K562 (cell line): ENCODE measurements around the gene RALGAPB. TPM values are rescaled to one million over a fixed set of nuclear protein-coding genes. Genes with fewer than 3 reads are reported as not detected.

ENCODE experiments used
- COPS2 ChIP-seq: fragments of 450-650 bp; conservative IDR thresholded peaks from 2 replicates; pipeline ENCODE4 v1.6.1; 2016; ENCODE audit warnings: mild to moderate bottlenecking, moderate library complexity
- CUX1 ChIP-seq: fragments of 200-800 bp; sonication (Bioruptor generic); IDR thresholded peaks from 2 replicates; pipeline ENCODE4 v1.6.1; 2016; ENCODE audit warnings: missing genetic modification characterization, missing compliant biosample characterization
- DACH1 ChIP-seq: fragments of 450-650 bp; IDR thresholded peaks from 2 replicates; pipeline ENCODE4 v1.6.1; 2018; ENCODE audit not compliant: partially characterized antibody
- ELF1 ChIP-seq: fragments of 200-800 bp; sonication (Bioruptor generic); IDR thresholded peaks from 2 replicates; pipeline ENCODE4 v1.6.1; 2016; ENCODE audit warnings: missing genetic modification characterization, missing compliant biosample characterization
- FUS ChIP-seq: fragments of 200-400 bp; formaldehyde crosslinking; optimal IDR thresholded peaks from 2 replicates; pipeline ENCODE3; 2017; ENCODE audit warnings: low read depth, low read length
- HNRNPK ChIP-seq: fragments of 200-400 bp; formaldehyde crosslinking; IDR thresholded peaks from one replicate; pipeline ENCODE4 v1.6.1; 2018; ENCODE audit warnings: mild to moderate bottlenecking, low read depth, low read length; ENCODE audit not compliant: poor library complexity, severe bottlenecking
- MLX ChIP-seq, 2 experiments: fragments of 450-650 bp in 1 of 2; sonication (generic) in 1 of 2; formaldehyde crosslinking; conservative IDR thresholded peaks; 2 replicates each; pipeline versions ENCODE4 v1.4.0 to v1.8.1; 2020 to 2022; ENCODE audit warnings: mild to moderate bottlenecking in 1 of 2, missing genetic modification reagents in 1 of 2
- NFE2L1 ChIP-seq: fragments of 450-650 bp; IDR thresholded peaks from 2 replicates; pipeline ENCODE4 v1.6.1; 2016; ENCODE audit warnings: missing genetic modification characterization, low read depth, mild to moderate bottlenecking, missing compliant biosample characterization, moderate library complexity, borderline replicate concordance
- RB1 ChIP-seq: fragments of 450-650 bp; IDR thresholded peaks from 2 replicates; pipeline ENCODE4 v1.6.1; 2017; ENCODE audit warnings: low read depth, mild to moderate bottlenecking
- RBM15 ChIP-seq: fragments of 200-400 bp; formaldehyde crosslinking; IDR thresholded peaks from 2 replicates; pipeline ENCODE4 v1.6.1; 2018; ENCODE audit warnings: mild to moderate bottlenecking, low read length, moderate library complexity; ENCODE audit not compliant: insufficient read depth
- SIX5 ChIP-seq, 2 experiments: IDR thresholded peaks; 2 replicates each; pipeline ENCODE4 v1.6.1; 2011; ENCODE audit warnings: low read length in 2 of 2, borderline replicate concordance in 1 of 2, low read depth in 1 of 2, mild to moderate bottlenecking in 1 of 2, moderate library complexity in 1 of 2; ENCODE audit not compliant: insufficient read depth in 1 of 2
- SLC30A9 ChIP-seq: fragments of 250-450 bp; sonication (Bioruptor Pico); IDR thresholded peaks from 2 replicates; pipeline ENCODE4 v1.8.0; 2022; ENCODE audit warnings: mild to moderate bottlenecking, moderate library complexity
- ZNF224 ChIP-seq: sonication (generic); formaldehyde crosslinking; IDR thresholded peaks from 2 replicates; pipeline ENCODE4 v1.8.0; 2022; ENCODE audit warnings: mild to moderate bottlenecking, missing genetic modification reagents
- ZNF311 ChIP-seq: fragments of 250-450 bp; sonication (Bioruptor Pico); IDR thresholded peaks from 2 replicates; pipeline ENCODE4 v1.4.0; 2020; ENCODE audit warnings: mild to moderate bottlenecking, moderate library complexity
- ZNF584 ChIP-seq: fragments of 200-800 bp; sonication (Bioruptor generic); IDR thresholded peaks from 2 replicates; pipeline ENCODE4 v1.6.1; 2016; ENCODE audit warnings: low read depth, mild to moderate bottlenecking, missing genetic modification characterization, missing compliant biosample characterization
- ZNF707 ChIP-seq: fragments of 250-450 bp; sonication (Bioruptor Pico); conservative IDR thresholded peaks from 2 replicates; pipeline ENCODE4 v1.8.0; 2022; ENCODE audit warnings: inconsistent platforms, mild to moderate bottlenecking, moderate library complexity
- polyA plus RNA-seq, 8 experiments: library from polyadenylated mRNA; depleted of rRNA in 4 of 8; stranded (reverse) in 5 of 8; unstranded in 3 of 8; fragments of >200 nt; fragmentation: Nextera tagmentation in 2 of 8; fragmentation: Illumina TruSeq in 1 of 8; extraction: Ambion mirVana in 2 of 8; extraction: Trizol in 1 of 8; gene quantifications; 2 replicates each; pipeline versions ENCODE4 v1.2.1 to v1.2.3, GENCODE V29; 2011 to 2014; ENCODE audit warnings: inconsistent platforms in 1 of 8, missing spikeins in 1 of 8
- total RNA-seq, 7 experiments: library from RNA; depleted of rRNA in 6 of 7; stranded (reverse); fragments of >200 nt in 6 of 7; fragmentation: Illumina TruSeq in 2 of 7; extraction: Trizol in 2 of 7; gene quantifications; 2 replicates each; pipeline versions ENCODE4 v1.2.1 to v1.2.3, GENCODE V29; 2011 to 2021; ENCODE audit warnings: low replicate concordance in 1 of 7
- TF ChIP-seq, protein P1 (sequence below): fragments of 450-650 bp; IDR thresholded peaks from 2 replicates; pipeline ENCODE4 v1.6.1; 2017; ENCODE audit warnings: mild to moderate bottlenecking, moderate library complexity
- TF ChIP-seq, protein P2 (sequence below): fragments of 450-650 bp; formaldehyde crosslinking; IDR thresholded peaks from 2 replicates; pipeline ENCODE4 v1.4.0; 2022; ENCODE audit warnings: missing genetic modification characterization

Gene RALGAPB
- total and polyA plus RNA-seq, 9 of the 15 experiments (the other 6 are each of a cell fraction or from before 2014, with no cell fraction given): 4.3 to 25.6 (median 13.6) TPM

DNA sequence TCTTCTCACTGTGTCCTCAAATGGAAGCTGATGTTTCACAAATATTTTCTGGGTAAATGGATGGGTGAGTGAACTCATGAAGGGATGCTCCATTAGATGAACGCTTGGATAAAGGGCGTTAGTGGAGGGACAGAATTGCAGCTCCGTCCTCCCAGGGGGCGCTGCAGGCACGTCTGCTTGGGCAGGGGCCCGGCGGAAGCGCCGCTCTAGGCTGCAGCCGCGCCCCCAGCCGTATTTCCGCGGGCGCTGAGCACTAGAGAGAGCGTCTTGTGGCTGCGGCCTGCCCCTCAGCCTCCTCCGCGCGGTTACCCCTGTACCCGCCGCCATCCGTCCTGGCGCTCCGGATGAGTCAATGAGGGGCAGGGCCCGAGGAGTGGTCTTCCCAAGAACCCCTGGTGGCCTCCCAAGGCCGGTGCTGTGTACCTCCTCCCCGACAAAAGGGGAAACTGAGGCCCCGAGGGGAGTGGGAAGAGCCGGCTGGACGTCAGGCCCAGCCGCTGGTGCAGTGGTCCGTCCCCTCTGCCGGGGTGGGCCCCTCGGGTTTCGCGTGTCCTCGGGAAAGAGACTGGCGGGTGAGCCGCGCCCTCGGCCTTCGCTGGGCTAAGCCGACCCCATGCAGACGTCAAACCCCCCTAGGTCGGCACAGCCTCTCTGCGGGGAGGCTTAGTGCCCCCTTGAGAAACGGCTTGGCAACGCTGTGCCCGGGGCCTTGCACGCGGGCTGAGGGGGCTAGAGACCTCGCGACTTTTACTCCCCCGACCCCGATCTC, 26.0 kb upstream of the RALGAPB start (continued):
- TF ChIP-seq ZNF224 (no peak), NFE2L1 (tag) (no peak), ZNF311 (CRISPR knock-in tag) (0 out of 2 replicates have a peak, but pooled peaks have one; percentile 15), COPS2 (no peak), RB1 (peak; percentile 97), FUS (no peak), ZNF584 (no peak), SLC30A9 (CRISPR knock-in tag) (no peak), MLX (CRISPR knock-in tag; conservative IDR thresholded peaks at IDR 0.05) (0 out of 4 replicates have a peak, but pooled peaks of 1 of the 2 experiments have one; percentile 36), SIX5 (IDR thresholded peaks at IDR 0.05; ENCODE audit: borderline replicate concordance in 1 of 2, insufficient read depth in 1 of 2, low read depth in 1 of 2, low read length in 2 of 2) (0 out of 4 replicates have a peak, but pooled peaks of 1 of the 2 experiments have one; percentile 18), ELF1 (tag) (peak; percentile 82), DACH1 (peak; percentile 81), RBM15 (no peak), HNRNPK (no peak), ZNF707 (no peak), CUX1 (CRISPR knock-in tag) (no peak)
- TF ChIP-seq, protein P1, sequence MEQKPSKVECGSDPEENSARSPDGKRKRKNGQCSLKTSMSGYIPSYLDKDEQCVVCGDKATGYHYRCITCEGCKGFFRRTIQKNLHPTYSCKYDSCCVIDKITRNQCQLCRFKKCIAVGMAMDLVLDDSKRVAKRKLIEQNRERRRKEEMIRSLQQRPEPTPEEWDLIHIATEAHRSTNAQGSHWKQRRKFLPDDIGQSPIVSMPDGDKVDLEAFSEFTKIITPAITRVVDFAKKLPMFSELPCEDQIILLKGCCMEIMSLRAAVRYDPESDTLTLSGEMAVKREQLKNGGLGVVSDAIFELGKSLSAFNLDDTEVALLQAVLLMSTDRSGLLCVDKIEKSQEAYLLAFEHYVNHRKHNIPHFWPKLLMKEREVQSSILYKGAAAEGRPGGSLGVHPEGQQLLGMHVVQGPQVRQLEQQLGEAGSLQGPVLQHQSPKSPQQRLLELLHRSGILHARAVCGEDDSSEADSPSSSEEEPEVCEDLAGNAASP: no peak
- TF ChIP-seq, protein P2, sequence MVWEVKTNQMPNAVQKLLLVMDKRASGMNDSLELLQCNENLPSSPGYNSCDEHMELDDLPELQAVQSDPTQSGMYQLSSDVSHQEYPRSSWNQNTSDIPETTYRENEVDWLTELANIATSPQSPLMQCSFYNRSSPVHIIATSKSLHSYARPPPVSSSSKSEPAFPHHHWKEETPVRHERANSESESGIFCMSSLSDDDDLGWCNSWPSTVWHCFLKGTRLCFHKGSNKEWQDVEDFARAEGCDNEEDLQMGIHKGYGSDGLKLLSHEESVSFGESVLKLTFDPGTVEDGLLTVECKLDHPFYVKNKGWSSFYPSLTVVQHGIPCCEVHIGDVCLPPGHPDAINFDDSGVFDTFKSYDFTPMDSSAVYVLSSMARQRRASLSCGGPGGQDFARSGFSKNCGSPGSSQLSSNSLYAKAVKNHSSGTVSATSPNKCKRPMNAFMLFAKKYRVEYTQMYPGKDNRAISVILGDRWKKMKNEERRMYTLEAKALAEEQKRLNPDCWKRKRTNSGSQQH (CRISPR knock-in tag): no peak
